Measurements from ENCODE around the gene ZNF512. TPM values are rescaled to one million over a fixed set of nuclear protein-coding genes. Genes with fewer than 3 reads are reported as not detected.
A peak's percentile ranks its signal among the peaks of the same experiment; 100 is the strongest.

The ZNF512 gene
- total and polyA plus RNA-seq, 2 of the 13 experiments (the other 11 are each of a cell fraction or from before 2014, with no cell fraction given), result 29.8 to 31.0 TPM

DNA sequence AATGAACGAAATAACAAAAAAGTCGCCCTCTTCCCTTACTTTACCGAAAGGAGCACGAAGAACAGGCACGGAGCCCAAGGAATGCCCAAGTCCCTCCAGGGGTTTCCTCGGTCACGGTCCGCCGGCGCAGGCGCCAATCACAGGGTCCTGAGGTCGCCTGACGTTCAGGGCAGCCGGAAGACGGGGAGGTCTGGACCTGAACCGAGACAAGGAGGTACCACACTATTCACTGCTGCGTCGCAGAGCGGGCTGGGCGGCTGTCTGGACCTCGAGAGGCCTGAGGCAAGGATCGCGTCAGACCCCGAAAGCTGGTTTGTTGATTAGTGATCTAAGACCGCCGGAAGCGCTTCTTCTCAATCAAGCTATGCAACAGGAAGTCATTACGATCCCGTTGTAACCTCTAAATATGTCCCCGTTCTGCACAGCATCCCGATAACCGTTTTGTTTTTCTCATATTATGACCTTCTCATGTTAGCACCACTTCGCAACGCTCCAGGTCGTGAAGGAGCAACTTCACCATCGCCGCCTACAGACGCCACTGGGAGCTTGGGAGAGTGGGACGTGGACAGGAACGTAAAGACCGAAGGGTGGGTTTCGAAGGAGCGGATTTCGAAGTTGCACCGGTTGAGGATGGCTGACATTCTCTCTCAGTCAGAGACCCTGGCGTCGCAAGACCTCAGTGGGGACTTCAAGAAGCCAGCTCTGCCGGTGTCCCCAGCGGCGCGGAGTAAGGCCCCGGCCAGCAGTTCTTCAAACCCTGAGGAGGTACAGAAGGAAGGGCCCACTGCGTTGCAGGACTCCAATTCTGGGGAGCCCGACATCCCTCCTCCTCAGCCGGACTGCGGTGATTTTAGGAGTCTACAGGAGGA lies 80.7 kb downstream of the ZNF512 start, which contains the start of the genes SLC4A1AP and SUPT7L (continued):
- TF ChIP-seq PAX8 (CRISPR knock-in tag; IDR thresholded peaks at IDR 0.05; ENCODE audit: borderline replicate concordance), result no peak
- no peak for TF ChIP-seq SRSF4 (IDR thresholded peaks at IDR 0.05; ENCODE audit: low read depth, low read length, poor library complexity, severe bottlenecking)
- TF ChIP-seq, protein P1, sequence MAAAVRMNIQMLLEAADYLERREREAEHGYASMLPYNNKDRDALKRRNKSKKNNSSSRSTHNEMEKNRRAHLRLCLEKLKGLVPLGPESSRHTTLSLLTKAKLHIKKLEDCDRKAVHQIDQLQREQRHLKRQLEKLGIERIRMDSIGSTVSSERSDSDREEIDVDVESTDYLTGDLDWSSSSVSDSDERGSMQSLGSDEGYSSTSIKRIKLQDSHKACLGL (CRISPR knock-in tag; IDR thresholded peaks at IDR 0.05), result 0 out of 2 replicates have a peak, but pooled peaks have one; percentile 68
- TF ChIP-seq, protein P2, sequence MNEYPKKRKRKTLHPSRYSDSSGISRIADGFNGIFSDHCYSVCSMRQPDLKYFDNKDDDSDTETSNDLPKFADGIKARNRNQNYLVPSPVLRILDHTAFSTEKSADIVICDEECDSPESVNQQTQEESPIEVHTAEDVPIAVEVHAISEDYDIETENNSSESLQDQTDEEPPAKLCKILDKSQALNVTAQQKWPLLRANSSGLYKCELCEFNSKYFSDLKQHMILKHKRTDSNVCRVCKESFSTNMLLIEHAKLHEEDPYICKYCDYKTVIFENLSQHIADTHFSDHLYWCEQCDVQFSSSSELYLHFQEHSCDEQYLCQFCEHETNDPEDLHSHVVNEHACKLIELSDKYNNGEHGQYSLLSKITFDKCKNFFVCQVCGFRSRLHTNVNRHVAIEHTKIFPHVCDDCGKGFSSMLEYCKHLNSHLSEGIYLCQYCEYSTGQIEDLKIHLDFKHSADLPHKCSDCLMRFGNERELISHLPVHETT (CRISPR knock-in tag; conservative IDR thresholded peaks at IDR 0.05), result peak; percentile 83; the same call in 1 of the 2 replicates
- TF ChIP-seq, protein P3, sequence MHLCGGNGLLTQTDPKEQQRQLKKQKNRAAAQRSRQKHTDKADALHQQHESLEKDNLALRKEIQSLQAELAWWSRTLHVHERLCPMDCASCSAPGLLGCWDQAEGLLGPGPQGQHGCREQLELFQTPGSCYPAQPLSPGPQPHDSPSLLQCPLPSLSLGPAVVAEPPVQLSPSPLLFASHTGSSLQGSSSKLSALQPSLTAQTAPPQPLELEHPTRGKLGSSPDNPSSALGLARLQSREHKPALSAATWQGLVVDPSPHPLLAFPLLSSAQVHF (CRISPR knock-in tag; IDR thresholded peaks at IDR 0.05), result no peak
- no peak for TF ChIP-seq ZNF660 (CRISPR knock-in tag; IDR thresholded peaks at IDR 0.05; ENCODE audit: borderline replicate concordance, low read depth)
- peak; percentile 73; the same call in 1 of the 2 replicates for TF ChIP-seq ZNF12 (CRISPR knock-in tag; IDR thresholded peaks at IDR 0.05)
- peak; percentile 98 for TF ChIP-seq SMYD3 (CRISPR knock-in tag; IDR thresholded peaks at IDR 0.05)
- TF ChIP-seq ZNF329 (CRISPR knock-in tag; IDR thresholded peaks at IDR 0.05; ENCODE audit: low read depth), result no peak
- TF ChIP-seq ZNF598 (CRISPR knock-in tag; IDR thresholded peaks at IDR 0.05; ENCODE audit: borderline replicate concordance), result peak; percentile 74; the same call in 1 of the 2 replicates
- TF ChIP-seq TBL1XR1 (IDR thresholded peaks at IDR 0.05; ENCODE audit: borderline replicate concordance, low read length, partially characterized antibody), result peak; percentile 63
- TF ChIP-seq GFI1 (CRISPR knock-in tag; IDR thresholded peaks at IDR 0.05; ENCODE audit: borderline replicate concordance), result peak; percentile 80; the same call in 1 of the 2 replicates
- TF ChIP-seq PRPF4 (IDR thresholded peaks at IDR 0.05; ENCODE audit: low read depth, low read length, poor library complexity, severe bottlenecking), result peak; percentile 62
- TF ChIP-seq ZNF546 (CRISPR knock-in tag; conservative IDR thresholded peaks at IDR 0.05), result 0 out of 2 replicates have a peak, but pooled peaks have one; percentile 46
- TF ChIP-seq, protein P4, sequence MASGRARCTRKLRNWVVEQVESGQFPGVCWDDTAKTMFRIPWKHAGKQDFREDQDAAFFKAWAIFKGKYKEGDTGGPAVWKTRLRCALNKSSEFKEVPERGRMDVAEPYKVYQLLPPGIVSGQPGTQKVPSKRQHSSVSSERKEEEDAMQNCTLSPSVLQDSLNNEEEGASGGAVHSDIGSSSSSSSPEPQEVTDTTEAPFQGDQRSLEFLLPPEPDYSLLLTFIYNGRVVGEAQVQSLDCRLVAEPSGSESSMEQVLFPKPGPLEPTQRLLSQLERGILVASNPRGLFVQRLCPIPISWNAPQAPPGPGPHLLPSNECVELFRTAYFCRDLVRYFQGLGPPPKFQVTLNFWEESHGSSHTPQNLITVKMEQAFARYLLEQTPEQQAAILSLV (CRISPR knock-in tag; IDR thresholded peaks at IDR 0.05; ENCODE audit: borderline replicate concordance), result peak; percentile 54
- TF ChIP-seq REXO4 (CRISPR knock-in tag; IDR thresholded peaks at IDR 0.05; ENCODE audit: borderline replicate concordance), result no peak
- TF ChIP-seq NCOA2 (CRISPR knock-in tag; IDR thresholded peaks at IDR 0.05), result peak; percentile 72
- no peak; the same call in 1 of the 2 replicates for TF ChIP-seq ZNF138 (CRISPR knock-in tag; IDR thresholded peaks at IDR 0.05; ENCODE audit: low read depth)
- TF ChIP-seq, protein P5, sequence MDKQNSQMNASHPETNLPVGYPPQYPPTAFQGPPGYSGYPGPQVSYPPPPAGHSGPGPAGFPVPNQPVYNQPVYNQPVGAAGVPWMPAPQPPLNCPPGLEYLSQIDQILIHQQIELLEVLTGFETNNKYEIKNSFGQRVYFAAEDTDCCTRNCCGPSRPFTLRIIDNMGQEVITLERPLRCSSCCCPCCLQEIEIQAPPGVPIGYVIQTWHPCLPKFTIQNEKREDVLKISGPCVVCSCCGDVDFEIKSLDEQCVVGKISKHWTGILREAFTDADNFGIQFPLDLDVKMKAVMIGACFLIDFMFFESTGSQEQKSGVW (CRISPR knock-in tag; IDR thresholded peaks at IDR 0.05; ENCODE audit: borderline replicate concordance), result no peak; the same call in 1 of the 2 replicates
- TF ChIP-seq TAF1 (CRISPR knock-in tag; IDR thresholded peaks at IDR 0.05), result peak; percentile 99
- TF ChIP-seq FOXO1 (CRISPR knock-in tag; IDR thresholded peaks at IDR 0.05), result peak; percentile 45; the same call in 1 of the 2 replicates
